Chondrocyte (in vitro differentiated cells): ENCODE measurements around the gene NARS2. TPM values are rescaled to one million over a fixed set of nuclear protein-coding genes. Genes with fewer than 3 reads are reported as not detected.

Experiments
- DNase-seq: peaks from one replicate; pipeline ENCODE4 v3.0.0; 2021; ENCODE audit warnings: mixed read lengths, low spot score
- H3K27ac Mint-ChIP-seq: one replicate; pipeline ENCODE4 v1.8.0; 2021; ENCODE audit warnings: mild to moderate bottlenecking, moderate library complexity, mixed read lengths; ENCODE audit not compliant: unreplicated experiment
- H3K27me3 Mint-ChIP-seq: 2 replicates; pipeline ENCODE4 v1.8.0; 2021; ENCODE audit warnings: low read depth, mixed read lengths
- H3K36me3 Mint-ChIP-seq: 2 replicates; pipeline ENCODE4 v1.8.0; 2021; ENCODE audit warnings: low read depth, mixed read lengths
- H3K4me1 Mint-ChIP-seq: 2 replicates; pipeline ENCODE4 v1.8.0; 2021; ENCODE audit warnings: low read depth, mild to moderate bottlenecking, mixed read lengths
- H3K4me3 Mint-ChIP-seq: one replicate; pipeline ENCODE4 v1.8.0; 2021; ENCODE audit warnings: mild to moderate bottlenecking, moderate library complexity, mixed read lengths; ENCODE audit not compliant: unreplicated experiment
- H3K9me3 Mint-ChIP-seq: 2 replicates; pipeline ENCODE4 v1.8.0; 2021; ENCODE audit warnings: low read depth, mixed read lengths
- CTCF ChIP-seq: fragments of 200-600 bp; sonication (generic); IDR thresholded peaks from 2 replicates; pipeline ENCODE4 v1.5.0; 2021; ENCODE audit warnings: antibody characterized with exemption, mild to moderate bottlenecking, moderate library complexity
- total RNA-seq: library from RNA; stranded (reverse); gene quantifications from 3 replicates; pipeline ENCODE4 v1.2.1, GENCODE V29; 2021

The NARS2 gene
- total RNA-seq, 1 donor from 2014 or later, result 12.4 TPM

- H3K36me3 Mint-ChIP-seq, result peaks cover 3% of the 10 kb centered on the region
- H3K4me1 Mint-ChIP-seq, result peaks cover 10% of the 10 kb centered on the region
- no peaks in the 10 kb centered on the region for H3K27me3 Mint-ChIP-seq
- no peak overlapping the region for H3K4me3 Mint-ChIP-seq
- DNase-seq, result no peak
- TF ChIP-seq CTCF, result no peak
- H3K9me3 Mint-ChIP-seq, result no peaks in the 10 kb centered on the region
- H3K27ac Mint-ChIP-seq, result no peak overlapping the region
Observed at GRCh38 chr11:78432956-78433355, 141.7 kb downstream of the NARS2 start.

- no peak for DNase-seq
- Mint-ChIP-seq H3K9me3 (no peaks in the 10 kb centered on the region), H3K27me3 (no peaks in the 10 kb centered on the region), H3K27ac (no peak overlapping the region), H3K36me3 (peaks cover under 1% of the 10 kb centered on the region), H3K4me1 (peaks cover 10% of the 10 kb centered on the region), H3K4me3 (no peak overlapping the region)
- TF ChIP-seq CTCF, result peak; percentile 71
Observed at GRCh38 chr11:78432058-78432515, 142.6 kb downstream of the NARS2 start.

- Mint-ChIP-seq H3K27me3 (no peaks in the 10 kb centered on the region), H3K27ac (no peak overlapping the region), H3K9me3 (no peaks in the 10 kb centered on the region), H3K36me3 (no peaks in the 10 kb centered on the region), H3K4me1 (peaks cover 22% of the 10 kb centered on the region), H3K4me3 (no peak overlapping the region)
- DNase-seq, result no peak
- TF ChIP-seq CTCF, result no peak
Observed at GRCh38 chr11:78429660-78430059, 145.0 kb downstream of the NARS2 start.

- Mint-ChIP-seq H3K36me3 (no peaks in the 10 kb centered on the region), H3K4me1 (peaks cover 26% of the 10 kb centered on the region), H3K4me3 (no peak overlapping the region), H3K9me3 (no peaks in the 10 kb centered on the region), H3K27ac (no peak overlapping the region), H3K27me3 (no peaks in the 10 kb centered on the region)
- no peak for DNase-seq
- TF ChIP-seq CTCF, result no peak
Observed at GRCh38 chr11:78429209-78429608, 145.5 kb downstream of the NARS2 start.

- H3K27ac Mint-ChIP-seq, result no peak overlapping the region
- no peak for DNase-seq
- peaks cover 26% of the 10 kb centered on the region for H3K4me1 Mint-ChIP-seq
- no peak for TF ChIP-seq CTCF
- no peaks in the 10 kb centered on the region for H3K27me3 Mint-ChIP-seq
- H3K9me3 Mint-ChIP-seq, result no peaks in the 10 kb centered on the region
- H3K36me3 Mint-ChIP-seq, result no peaks in the 10 kb centered on the region
- H3K4me3 Mint-ChIP-seq, result no peak overlapping the region
Observed at GRCh38 chr11:78428773-78429172, 145.9 kb downstream of the NARS2 start.
